HG03571 (cell line): Measurements from ENCODE around the gene RNU6-9.

Experiments used
- ATAC-seq: cut with Tn5 transposase; IDR thresholded peaks from one replicate; pipeline ENCODE4 v1.9.1; 2021; ENCODE audit not compliant: unreplicated experiment

The RNU6-9 gene

DNA sequence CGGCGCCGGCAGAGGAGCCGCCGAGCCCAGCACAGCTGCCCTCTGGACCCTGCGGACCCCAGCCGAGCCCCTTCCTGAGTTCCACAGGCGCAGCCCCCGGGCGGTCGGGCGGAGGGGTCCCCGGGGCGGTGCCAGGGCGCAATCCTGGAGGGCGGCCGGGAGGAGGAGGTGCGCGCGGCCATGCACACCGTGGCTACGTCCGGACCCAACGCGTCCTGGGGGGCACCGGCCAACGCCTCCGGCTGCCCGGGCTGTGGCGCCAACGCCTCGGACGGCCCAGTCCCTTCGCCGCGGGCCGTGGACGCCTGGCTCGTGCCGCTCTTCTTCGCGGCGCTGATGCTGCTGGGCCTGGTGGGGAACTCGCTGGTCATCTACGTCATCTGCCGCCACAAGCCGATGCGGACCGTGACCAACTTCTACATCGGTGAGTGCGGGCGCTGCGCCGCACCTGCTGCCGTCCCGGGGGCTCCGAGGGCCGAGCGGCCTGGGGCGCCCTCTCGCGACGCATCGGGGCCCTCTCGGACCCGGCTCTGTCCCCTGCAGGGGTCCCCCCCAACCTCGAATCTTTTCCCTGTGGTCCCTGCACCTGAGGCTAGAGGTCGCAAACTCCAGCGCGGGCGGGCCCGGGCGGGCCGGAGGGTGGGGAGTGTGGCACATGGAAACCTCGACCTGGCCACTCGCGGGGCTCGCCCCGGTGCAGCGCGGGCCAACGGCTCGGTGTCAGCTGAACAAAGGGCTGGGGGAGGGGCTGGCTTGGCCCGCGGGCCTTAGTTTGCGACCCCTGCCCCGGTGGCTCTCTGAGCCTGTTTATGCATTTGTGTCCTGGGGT lies 24.3 kb downstream of the RNU6-9 start, which contains the start of gene KISS1R:
Gene KISS1R, plus strand, starts transcription at position 11 of the 829 bp plus-strand sequence. Its CDS starts 170 bp downstream, at position 181.
- ATAC-seq = no peak

DNA sequence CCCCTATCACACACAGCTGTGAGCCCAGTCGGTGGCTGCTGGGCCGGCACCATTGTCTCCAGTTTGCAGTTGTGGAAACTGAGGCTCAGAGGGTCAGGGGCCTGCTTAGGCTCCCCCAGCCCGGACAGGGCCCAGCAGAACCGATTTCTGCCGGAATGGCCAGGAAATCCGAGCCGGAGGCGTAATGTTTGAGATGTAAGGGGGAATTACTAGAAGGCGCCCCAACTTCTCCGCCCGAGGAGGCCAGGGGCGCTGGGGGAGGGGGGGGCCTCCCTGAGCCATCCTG lies 24.8 kb downstream of the RNU6-9 start:
- no peak for ATAC-seq

DNA sequence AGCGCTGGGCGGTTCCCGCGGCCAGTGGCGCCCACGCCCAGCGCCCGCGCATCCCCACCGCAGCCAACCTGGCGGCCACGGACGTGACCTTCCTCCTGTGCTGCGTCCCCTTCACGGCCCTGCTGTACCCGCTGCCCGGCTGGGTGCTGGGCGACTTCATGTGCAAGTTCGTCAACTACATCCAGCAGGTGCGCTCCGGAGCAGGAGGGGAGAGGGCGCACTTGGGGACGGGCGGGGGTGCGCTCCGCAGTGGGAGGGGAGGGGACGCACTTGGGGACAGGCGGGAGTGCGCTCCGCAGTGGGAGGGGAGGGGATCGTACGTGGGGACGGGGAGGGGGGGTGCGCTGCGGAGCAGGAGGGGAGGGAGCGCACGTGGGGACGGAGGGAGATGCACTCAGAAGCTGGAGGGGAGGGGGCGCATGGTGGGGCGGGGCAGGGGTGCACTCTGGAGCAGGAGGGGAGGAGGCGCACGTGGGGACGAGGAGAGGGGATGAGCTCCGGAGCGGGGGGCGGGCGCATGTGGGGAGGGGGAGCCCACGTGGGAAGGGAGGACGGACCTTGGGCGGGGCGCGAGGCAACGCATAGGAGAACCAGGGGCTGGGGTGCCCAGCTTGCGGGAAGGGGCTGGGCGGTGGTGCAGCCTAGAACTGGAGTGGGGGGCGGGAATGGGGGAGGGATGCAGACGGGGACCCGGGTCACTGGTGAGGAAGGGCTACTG lies 25.4 kb downstream of the RNU6-9 start:
- no peak for ATAC-seq

DNA sequence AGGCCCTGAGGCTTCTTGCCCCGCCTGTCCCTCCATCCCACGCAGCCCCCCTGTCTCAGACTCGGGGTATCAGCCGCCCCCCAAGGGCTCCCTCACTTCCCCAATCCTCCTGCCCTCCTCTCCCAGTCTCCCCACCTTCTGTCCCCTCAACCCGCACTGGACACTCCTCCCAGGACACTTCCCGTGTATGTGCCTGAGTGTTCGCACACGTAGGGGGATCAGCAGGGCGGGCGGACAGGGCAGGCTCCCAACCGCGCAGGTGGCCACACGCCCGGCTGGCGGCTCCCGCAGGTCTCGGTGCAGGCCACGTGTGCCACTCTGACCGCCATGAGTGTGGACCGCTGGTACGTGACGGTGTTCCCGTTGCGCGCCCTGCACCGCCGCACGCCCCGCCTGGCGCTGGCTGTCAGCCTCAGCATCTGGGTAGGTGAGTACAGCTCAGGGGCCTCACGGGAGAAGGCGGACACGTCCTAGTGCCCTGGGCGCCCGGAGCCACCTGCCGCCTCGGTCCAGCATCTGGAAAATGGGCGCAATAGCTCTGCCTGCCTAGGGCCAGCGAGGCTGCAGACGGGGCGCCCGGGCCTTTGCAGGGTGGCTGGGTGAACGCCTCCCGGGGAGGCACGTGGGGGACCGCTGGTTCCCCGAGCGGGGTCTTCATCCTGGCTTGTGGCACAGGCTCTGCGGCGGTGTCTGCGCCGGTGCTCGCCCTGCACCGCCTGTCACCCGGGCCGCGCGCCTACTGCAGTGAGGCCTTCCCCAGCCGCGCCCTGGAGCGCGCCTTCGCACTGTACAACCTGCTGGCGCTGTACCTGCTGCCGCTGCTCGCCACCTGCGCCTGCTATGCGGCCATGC lies 26.1 kb downstream of the RNU6-9 start:
- ATAC-seq = no peak

DNA sequence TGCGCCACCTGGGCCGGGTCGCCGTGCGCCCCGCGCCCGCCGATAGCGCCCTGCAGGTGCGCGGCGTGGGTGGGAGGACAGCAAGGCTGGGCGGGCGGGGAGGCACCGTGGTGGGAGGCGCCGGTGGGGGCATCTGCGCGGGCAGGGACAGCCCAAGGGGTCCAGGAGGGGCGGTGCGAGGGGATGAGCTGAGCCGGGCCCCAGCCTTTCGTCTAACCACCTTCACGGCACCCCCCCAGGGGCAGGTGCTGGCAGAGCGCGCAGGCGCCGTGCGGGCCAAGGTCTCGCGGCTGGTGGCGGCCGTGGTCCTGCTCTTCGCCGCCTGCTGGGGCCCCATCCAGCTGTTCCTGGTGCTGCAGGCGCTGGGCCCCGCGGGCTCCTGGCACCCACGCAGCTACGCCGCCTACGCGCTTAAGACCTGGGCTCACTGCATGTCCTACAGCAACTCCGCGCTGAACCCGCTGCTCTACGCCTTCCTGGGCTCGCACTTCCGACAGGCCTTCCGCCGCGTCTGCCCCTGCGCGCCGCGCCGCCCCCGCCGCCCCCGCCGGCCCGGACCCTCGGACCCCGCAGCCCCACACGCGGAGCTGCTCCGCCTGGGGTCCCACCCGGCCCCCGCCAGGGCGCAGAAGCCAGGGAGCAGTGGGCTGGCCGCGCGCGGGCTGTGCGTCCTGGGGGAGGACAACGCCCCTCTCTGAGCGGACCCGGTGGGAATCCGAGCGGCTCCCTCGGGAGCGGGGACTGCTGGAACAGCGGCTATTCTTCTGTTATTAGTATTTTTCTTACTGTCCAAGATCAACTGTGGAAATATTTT lies 27.0 kb downstream of the RNU6-9 start:
- ATAC-seq = no peak

DNA sequence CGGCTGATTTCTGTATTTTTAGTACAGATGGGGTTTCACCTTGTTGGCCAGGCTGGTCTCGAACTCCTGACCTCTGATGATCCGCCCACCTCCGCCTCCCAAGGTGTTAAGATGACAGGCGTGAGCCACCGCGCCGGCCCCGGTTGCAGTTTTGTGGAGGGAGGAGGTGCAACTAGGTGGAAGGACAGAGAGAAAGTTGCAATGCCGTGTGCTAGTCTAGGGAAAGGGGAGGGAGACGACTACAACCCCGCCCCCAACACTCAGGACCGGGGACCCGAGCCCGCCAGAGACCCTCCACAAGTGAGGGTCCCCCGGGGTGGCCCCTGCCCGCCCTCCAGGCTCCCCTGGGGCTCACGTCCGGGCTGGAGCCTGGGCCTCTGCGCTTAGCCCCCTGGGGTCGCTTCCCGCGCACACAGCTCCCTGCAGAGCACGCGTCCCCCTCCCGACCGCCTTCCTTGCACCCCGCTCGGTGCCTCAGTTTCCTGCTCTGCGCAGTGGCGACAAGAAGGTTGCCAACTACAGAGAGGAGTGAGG lies 31.3 kb downstream of the RNU6-9 start:
- no peak for ATAC-seq

DNA sequence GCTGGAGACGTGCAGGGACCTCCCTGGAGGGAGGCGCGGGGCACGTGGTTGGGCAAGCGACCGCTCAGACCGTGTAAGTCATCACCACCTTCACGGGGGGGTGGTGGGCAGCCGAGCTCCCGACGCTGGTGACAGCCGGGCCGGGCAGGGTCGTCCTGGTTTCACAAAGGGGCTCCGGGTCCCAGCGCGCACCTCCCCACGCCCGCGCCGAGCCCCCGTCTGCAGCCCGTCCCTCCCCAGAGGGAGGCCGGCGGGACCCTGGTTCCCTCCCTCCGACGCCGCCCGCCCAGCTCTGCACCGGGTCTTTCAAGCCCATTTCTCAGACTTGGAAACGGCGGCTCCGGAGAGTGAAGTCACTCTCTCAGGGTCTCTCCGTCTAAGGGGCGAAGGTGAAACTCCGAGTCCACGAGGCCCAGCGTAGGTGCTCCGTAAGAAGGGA lies 31.8 kb downstream of the RNU6-9 start:
- ATAC-seq = peak; percentile 5

DNA sequence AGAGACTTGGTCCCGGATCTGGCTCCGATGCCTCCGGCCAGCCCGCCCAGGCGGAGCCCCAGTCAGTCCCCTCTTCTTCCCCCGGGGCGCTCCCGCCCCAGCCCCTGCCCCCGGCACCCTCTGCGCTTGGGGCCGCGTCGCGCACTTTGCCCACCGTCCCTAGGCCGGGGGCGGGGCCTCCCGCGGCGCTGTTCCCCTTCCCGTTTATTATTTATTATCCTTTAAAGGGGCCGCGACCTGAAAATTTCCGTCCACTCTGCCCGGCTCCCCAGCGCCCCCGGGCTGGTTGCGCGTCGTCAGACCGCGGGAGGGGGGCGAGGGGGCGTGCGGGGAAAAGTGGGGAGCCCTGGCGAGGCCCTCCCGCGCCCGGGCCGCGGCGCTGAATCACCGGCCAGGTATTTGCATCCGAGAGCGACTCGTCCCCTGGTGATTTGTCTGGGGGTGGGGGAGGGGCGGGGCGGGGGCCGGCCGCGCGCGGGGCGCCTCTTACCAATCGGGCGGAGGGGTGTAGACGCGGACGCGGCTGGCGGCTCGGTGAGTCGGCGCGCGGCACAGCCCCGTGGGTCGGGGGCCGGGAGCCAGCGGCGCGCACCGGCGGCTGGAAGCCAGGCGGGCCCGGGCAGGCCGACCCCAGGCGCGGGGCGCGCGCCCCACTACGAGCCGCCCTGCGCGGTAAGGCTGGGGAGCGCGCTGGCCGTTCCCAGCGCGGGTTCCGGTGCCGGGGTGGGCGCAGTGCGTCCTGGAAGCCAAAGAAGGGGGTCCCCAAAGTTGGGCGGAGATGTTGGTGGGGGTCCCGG lies 32.4 kb downstream of the RNU6-9 start, which contains the start of gene ARID3A:
Gene ARID3A, plus strand, starts transcription at position 510 of the 797 bp plus-strand sequence. CDS start 3,494 bp downstream, outside the sequence.
- peak; percentile 52 for ATAC-seq

DNA sequence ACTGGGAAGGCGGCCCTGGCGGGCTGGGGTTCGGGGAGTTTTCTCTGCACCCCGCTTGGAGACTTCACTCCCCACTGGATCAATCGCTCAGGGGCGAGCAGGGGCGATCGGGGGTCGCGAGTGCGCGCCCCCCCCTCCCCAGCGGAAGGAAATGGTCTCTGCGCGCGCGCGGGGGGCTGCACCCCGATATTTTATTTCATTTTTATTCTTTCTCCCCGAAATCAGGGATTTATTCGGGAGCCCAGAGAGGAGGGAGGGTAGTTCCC lies 33.0 kb downstream of the RNU6-9 start:
- no peak for ATAC-seq

DNA sequence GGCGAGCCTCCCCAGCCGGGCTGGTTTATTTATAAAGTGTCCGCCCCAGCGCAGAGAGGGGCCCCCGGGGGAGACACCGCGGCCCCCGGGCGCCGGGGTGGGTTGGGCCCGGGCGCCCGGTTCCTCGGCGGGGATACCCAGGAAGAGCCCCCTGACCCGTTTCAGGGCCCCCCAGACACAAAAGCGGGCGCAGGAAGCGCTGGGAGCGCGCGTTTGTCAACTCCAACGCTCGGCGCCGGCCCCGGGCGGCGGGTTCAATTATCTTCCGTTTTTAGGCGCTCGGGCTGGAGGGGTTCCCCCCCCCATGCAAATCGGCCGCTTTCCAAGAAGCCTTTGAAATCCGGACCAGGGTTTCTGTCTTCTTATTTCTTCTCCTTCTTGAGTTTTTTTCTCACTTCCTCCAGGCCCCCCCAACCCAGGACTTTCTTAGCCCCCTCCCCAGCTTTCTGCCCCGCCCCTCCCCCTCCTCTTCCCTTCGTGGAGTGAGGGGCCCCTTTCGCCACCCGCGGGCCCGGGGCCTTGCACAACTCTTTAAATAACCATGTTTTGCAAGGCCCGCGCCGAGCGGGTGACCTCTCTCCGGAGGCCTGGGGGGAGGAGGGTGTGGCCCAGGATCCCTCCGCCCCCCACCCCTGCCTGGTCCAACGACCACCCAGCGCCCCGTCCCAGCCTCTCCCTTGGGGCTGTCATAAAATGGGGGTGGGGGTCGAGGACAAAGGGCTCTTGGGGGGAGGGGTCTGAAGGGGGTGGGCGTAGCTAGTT lies 33.5 kb downstream of the RNU6-9 start:
- ATAC-seq = no peak

DNA sequence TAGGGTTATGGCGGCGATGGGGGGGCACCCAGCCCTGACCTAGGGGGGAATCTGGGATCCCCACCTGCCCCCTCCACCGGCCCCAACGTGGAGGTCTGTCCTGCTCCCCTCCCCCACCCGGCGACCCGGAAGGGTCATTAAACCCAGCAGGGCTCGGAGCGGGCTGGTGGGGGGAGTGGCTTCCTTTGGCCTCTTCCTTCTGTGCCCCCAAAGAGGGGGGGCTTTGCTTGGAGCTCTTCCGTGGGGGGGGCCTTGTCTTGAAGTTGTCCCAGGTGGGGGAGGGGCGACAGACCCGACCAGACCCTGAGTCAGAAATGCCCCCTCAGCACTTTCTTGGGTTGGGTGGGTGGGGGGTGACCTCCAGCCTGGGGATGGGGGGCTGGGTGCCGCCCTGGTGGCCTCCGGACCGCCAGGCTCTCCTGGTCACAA lies 34.1 kb downstream of the RNU6-9 start:
- no peak for ATAC-seq

DNA sequence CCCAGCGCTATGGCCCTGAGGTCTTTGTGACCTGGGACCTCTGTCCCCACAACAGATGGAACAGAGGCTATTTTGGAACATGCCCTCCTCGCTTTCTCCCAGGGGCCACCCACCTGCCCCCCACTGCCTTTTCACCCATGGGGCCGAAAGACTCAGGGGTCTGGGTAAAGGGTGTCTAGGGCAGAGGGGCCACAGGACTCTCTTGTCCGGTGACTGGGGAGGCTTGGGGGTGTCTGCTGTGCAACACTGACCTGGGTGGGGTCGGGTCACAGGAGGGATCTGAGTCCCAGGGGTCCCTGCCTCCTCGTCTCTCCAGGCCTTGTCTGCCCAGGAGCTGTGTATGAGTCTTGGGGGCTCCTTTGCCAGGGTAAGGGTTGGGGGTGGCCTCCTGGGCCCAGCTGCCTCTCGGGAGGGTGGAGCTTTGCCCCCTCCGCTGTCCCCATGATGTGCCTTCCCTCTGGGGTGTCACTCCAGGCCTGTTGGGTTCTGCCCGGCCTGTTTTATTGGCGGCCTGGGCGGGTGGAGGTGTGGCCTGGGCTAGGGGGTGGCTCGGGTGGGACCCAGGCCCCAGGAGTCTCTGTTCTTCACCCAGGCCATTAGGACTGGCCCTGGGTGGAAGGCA lies 34.6 kb downstream of the RNU6-9 start:
- no peak for ATAC-seq

DNA sequence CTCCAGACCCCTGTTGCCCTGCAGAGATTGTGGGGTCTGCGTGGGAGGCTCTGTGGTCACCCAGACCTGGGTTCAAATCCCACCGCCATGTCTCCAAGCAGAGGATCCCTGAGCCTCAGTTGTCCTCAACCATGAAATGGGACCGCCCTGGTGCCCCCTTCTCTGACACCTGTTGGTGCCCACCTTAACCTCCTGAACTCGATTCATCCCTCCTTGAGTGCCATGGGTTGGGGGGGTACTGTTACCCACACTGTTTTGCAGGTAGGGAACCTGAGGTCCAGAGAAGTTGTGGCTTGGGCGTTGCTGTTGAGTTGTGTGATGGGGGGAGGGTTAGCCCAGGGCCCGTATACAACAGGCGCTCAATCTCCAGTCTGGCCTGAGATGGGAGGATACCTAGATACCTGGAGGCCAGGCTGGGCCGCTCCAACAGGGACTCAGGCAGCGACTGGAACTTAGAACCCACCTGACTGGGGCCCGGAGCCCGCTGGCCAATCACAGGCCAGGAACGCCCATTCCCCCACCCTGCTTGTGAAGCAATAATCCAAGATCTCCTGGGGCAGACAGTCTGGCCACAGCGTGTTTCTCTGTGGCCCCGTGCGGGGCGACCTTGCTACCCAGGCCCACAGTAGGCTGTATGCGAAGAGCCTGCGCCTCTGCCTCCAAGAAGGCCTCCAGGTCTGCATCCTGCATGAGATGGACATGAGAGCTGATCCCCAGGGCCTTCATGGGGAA lies 35.4 kb downstream of the RNU6-9 start:
- no peak for ATAC-seq

DNA sequence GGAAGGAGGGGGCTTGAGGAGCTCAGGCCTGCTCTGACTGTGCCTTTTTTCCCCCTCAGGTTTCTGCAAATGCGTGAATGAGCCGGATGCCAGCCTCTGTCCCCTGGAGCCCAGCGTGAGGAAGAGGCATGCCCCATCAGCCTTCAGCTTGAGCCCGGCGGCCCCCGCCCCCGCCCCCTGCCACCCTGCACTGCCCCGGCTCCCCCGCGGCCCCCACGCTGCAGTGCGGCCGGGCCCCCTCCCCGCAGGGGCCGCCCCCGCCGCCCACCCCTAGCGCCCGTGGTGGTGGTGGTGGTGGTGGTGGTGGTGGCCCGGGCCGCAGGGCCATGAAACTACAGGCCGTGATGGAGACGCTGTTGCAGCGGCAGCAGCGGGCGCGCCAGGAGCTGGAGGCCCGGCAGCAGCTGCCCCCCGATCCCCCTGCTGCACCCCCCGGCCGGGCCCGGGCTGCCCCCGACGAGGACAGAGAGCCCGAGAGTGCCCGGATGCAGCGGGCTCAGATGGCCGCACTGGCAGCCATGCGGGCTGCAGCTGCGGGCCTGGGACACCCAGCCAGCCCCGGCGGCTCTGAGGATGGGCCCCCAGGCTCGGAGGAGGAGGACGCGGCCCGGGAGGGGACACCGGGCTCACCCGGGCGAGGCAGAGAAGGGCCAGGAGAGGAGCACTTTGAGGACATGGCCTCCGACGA lies 36.1 kb downstream of the RNU6-9 start:
- no peak for ATAC-seq

DNA sequence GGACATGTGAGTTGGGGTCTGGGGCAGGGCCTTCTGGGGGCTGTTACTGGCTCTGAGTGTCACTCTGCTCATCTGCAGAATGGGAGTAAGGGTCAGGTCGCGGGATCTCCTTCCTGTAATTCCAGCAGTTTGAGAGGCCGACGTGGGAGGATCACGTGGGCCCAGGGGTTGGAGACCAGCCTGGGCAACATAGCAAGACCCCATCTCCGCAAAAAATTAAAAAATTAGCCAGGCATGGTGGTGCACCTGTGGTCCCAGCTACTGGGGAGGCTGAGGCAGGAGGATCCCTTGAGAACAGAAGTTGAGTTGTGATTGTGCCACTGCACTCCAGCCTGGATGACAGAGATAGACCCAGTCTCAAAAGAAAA lies 36.6 kb downstream of the RNU6-9 start:
- no peak for ATAC-seq

DNA sequence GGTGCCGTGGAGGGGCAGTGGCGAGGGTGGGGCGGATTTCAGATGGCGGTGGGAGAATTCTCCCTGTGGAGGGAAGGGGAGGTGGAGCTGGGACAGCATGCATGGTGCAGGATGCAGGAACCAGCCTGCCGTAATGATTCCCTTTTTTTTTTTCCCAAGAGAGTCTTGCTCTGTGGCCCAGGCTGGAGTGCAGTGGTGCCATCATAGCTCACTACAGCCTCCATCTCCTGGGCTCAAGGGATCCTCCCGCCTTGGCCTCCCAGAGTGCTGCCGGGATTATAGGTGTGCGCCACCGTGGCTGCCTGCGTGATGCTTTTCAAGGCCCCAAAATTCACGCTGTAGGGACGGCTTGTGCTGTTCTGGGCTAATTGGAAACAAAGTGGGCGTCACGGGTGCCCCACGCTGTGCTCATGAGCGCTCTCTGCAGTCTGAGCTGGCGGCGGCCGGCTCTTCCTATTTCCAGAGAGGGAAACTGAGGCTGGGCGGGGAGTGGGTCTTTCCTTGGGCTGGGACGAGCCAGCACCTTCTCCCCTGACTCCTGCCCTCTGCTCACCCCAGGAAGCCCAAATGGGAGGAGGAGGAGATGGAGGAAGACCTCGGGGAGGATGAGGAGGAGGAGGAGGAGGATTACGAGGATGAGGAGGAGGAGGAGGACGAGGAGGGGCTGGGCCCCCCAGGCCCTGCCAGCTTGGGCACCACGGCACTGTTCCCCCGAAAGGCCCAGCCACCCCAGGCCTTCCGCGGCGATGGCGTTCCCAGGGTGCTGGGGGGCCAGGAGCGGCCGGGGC lies 38.8 kb downstream of the RNU6-9 start:
- ATAC-seq = no peak
